Measurements from ENCODE around the gene LRP4.

The LRP4 gene

DNA sequence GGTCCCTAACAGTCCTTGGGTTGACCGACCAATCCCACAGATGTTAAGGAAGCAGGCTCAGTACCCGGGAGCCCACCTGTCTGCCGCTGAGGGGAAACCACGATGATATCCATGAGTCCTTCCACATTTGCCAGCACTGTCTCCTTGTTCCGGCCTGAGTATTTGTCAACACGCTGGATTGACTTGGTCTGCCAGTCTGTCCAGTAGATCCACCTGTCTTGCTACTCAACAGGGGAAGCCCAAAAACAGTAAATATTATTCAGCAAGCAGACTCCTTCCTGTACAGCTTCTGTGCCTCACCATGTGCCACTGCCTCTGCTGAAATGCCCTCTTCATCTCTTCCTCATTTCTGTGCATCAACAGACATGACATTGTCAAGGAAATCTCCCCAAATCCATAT, 49.4 kb downstream of the LRP4 start:
- no peak for ATAC-seq
- TF ChIP-seq, protein P1, sequence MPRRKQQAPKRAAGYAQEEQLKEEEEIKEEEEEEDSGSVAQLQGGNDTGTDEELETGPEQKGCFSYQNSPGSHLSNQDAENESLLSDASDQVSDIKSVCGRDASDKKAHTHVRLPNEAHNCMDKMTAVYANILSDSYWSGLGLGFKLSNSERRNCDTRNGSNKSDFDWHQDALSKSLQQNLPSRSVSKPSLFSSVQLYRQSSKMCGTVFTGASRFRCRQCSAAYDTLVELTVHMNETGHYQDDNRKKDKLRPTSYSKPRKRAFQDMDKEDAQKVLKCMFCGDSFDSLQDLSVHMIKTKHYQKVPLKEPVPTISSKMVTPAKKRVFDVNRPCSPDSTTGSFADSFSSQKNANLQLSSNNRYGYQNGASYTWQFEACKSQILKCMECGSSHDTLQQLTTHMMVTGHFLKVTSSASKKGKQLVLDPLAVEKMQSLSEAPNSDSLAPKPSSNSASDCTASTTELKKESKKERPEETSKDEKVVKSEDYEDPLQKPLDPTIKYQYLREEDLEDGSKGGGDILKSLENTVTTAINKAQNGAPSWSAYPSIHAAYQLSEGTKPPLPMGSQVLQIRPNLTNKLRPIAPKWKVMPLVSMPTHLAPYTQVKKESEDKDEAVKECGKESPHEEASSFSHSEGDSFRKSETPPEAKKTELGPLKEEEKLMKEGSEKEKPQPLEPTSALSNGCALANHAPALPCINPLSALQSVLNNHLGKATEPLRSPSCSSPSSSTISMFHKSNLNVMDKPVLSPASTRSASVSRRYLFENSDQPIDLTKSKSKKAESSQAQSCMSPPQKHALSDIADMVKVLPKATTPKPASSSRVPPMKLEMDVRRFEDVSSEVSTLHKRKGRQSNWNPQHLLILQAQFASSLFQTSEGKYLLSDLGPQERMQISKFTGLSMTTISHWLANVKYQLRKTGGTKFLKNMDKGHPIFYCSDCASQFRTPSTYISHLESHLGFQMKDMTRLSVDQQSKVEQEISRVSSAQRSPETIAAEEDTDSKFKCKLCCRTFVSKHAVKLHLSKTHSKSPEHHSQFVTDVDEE (CRISPR knock-in tag; IDR thresholded peaks at IDR 0.05) = no peak
- TF ChIP-seq ISL1 (CRISPR knock-in tag; IDR thresholded peaks at IDR 0.05) (no peak), ZFP3 (CRISPR knock-in tag; IDR thresholded peaks at IDR 0.05) (no peak)

DNA sequence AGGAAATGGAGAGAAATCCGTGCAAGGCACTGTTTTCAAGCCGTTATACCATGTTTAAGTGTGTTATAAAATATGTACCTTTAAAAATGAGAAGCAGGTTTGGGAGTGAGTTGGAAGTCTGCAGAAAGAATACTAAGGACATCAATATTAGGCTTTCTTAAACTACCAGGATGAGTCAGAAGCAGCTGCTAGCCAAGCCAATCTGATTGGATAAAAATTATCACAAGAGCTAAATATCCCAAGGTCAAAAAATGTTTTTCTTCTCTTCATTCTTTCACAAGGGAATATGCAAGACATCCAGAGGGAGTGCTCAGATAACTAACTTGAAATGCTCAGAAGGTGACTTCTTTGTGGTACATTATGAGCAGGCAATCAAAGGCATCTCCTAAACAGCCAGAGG, 53.0 kb downstream of the LRP4 start:
- TF ChIP-seq ZFP30 (CRISPR knock-in tag; IDR thresholded peaks at IDR 0.05) = no peak
- TF ChIP-seq, protein P2, sequence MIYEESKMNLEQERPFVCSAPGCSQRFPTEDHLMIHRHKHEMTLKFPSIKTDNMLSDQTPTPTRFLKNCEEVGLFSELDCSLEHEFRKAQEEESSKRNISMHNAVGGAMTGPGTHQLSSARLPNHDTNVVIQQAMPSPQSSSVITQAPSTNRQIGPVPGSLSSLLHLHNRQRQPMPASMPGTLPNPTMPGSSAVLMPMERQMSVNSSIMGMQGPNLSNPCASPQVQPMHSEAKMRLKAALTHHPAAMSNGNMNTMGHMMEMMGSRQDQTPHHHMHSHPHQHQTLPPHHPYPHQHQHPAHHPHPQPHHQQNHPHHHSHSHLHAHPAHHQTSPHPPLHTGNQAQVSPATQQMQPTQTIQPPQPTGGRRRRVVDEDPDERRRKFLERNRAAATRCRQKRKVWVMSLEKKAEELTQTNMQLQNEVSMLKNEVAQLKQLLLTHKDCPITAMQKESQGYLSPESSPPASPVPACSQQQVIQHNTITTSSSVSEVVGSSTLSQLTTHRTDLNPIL (CRISPR knock-in tag; IDR thresholded peaks at IDR 0.05; ENCODE audit: low read depth) = no peak
- no peak for TF ChIP-seq CSDC2 (CRISPR knock-in tag; IDR thresholded peaks at IDR 0.05)
- TF ChIP-seq, protein P3, sequence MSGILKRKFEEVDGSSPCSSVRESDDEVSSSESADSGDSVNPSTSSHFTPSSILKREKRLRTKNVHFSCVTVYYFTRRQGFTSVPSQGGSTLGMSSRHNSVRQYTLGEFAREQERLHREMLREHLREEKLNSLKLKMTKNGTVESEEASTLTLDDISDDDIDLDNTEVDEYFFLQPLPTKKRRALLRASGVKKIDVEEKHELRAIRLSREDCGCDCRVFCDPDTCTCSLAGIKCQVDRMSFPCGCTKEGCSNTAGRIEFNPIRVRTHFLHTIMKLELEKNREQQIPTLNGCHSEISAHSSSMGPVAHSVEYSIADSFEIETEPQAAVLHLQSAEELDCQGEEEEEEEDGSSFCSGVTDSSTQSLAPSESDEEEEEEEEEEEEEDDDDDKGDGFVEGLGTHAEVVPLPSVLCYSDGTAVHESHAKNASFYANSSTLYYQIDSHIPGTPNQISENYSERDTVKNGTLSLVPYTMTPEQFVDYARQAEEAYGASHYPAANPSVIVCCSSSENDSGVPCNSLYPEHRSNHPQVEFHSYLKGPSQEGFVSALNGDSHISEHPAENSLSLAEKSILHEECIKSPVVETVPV (CRISPR knock-in tag; IDR thresholded peaks at IDR 0.05) = no peak
- no peak for TF ChIP-seq ISL1 (CRISPR knock-in tag; IDR thresholded peaks at IDR 0.05)
- no peak for TF ChIP-seq TOX (CRISPR knock-in tag; IDR thresholded peaks at IDR 0.05; ENCODE audit: borderline replicate concordance)
- no peak for TF ChIP-seq ZC3H10 (CRISPR knock-in tag; IDR thresholded peaks at IDR 0.05)
- no peak for TF ChIP-seq OSR1 (CRISPR knock-in tag; IDR thresholded peaks at IDR 0.05)
- no peak for TF ChIP-seq ZFP3 (CRISPR knock-in tag; IDR thresholded peaks at IDR 0.05)
- TF ChIP-seq, protein P4, sequence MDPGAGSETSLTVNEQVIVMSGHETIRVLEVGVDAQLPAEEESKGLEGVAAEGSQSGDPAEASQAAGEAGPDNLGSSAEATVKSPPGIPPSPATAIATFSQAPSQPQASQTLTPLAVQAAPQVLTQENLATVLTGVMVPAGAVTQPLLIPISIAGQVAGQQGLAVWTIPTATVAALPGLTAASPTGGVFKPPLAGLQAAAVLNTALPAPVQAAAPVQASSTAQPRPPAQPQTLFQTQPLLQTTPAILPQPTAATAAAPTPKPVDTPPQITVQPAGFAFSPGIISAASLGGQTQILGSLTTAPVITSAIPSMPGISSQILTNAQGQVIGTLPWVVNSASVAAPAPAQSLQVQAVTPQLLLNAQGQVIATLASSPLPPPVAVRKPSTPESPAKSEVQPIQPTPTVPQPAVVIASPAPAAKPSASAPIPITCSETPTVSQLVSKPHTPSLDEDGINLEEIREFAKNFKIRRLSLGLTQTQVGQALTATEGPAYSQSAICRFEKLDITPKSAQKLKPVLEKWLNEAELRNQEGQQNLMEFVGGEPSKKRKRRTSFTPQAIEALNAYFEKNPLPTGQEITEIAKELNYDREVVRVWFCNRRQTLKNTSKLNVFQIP (CRISPR knock-in tag; IDR thresholded peaks at IDR 0.05; ENCODE audit: borderline replicate concordance, low read depth) = no peak
- no peak for TF ChIP-seq SNAI2 (CRISPR knock-in tag; IDR thresholded peaks at IDR 0.05)
- no peak for TF ChIP-seq ESRRG (CRISPR knock-in tag; IDR thresholded peaks at IDR 0.05)
- TF ChIP-seq BACH2 (CRISPR knock-in tag; IDR thresholded peaks at IDR 0.05; ENCODE audit: borderline replicate concordance) = no peak
- TF ChIP-seq ZNF565 (CRISPR knock-in tag; conservative IDR thresholded peaks at IDR 0.05; ENCODE audit: low read depth) = no peak
- TF ChIP-seq TCF4 (CRISPR knock-in tag; IDR thresholded peaks at IDR 0.05; ENCODE audit: borderline replicate concordance) = no peak
- TF ChIP-seq, protein P1 (CRISPR knock-in tag; IDR thresholded peaks at IDR 0.05) = no peak
- TF ChIP-seq RARB (CRISPR knock-in tag; IDR thresholded peaks at IDR 0.05) = no peak
- peak; percentile 65 for ATAC-seq

DNA sequence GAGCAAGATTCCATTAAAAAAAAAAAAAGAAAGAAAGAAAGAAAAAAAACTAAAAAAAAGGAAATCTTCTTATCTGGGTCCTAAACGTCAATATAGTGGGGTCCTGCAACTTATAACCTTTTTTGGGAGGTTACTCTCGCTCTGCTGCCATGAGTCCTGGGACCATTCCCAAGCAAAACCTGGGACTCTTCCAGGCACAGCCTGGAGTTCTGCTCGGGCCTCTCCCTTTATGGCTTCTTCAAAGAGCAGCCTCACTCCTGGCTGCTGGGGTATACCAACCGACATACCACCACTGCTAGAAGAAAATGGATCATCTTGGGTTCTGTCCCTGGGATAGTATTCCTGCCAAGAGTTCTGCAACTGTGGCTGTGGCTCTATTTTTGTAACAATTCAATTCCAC, 58.1 kb downstream of the LRP4 start:
- no peak for ATAC-seq
- TF ChIP-seq SNAI2 (CRISPR knock-in tag; IDR thresholded peaks at IDR 0.05) = no peak
- TF ChIP-seq, protein P2 (CRISPR knock-in tag; IDR thresholded peaks at IDR 0.05; ENCODE audit: low read depth) = no peak
- TF ChIP-seq, protein P5, sequence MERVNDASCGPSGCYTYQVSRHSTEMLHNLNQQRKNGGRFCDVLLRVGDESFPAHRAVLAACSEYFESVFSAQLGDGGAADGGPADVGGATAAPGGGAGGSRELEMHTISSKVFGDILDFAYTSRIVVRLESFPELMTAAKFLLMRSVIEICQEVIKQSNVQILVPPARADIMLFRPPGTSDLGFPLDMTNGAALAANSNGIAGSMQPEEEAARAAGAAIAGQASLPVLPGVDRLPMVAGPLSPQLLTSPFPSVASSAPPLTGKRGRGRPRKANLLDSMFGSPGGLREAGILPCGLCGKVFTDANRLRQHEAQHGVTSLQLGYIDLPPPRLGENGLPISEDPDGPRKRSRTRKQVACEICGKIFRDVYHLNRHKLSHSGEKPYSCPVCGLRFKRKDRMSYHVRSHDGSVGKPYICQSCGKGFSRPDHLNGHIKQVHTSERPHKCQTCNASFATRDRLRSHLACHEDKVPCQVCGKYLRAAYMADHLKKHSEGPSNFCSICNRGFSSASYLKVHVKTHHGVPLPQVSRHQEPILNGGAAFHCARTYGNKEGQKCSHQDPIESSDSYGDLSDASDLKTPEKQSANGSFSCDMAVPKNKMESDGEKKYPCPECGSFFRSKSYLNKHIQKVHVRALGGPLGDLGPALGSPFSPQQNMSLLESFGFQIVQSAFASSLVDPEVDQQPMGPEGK (CRISPR knock-in tag; IDR thresholded peaks at IDR 0.05; ENCODE audit: borderline replicate concordance) = no peak
